GM18873 (cell line): ENCODE measurements around the gene TMEM145.
"Not testable (repeated sequence)": the region's sequence is repeated elsewhere in the genome, so short reads cannot be mapped to it uniquely, and the experiment has no call there.

ENCODE experiments used
- ATAC-seq: cut with Tn5 transposase; IDR thresholded peaks from one replicate; pipeline ENCODE4 v1.9.1; 2021; ENCODE audit warnings: mild to moderate bottlenecking, moderate library complexity, moderate number of reproducible peaks; ENCODE audit not compliant: unreplicated experiment, low FRiP score

The TMEM145 gene

GRCh38 chr19:42311657-42312056, 1.5 kb upstream of the TMEM145 start:
- no peak for ATAC-seq

GRCh38 chr19:42312370-42312769, 739 bp upstream of the TMEM145 start:
- ATAC-seq = no peak

- ATAC-seq = no peak
These were observed 989 bp downstream of the TMEM145 start for GRCh38 chr19:42313840-42314755.

- no peak for ATAC-seq
These were observed 1.9 kb downstream of the TMEM145 start for GRCh38 chr19:42315024-42315423.

GRCh38 chr19:42316223-42317211, 3.4 kb downstream of the TMEM145 start:
- ATAC-seq = no peak

- ATAC-seq = no peak
These were observed 4.4 kb downstream of the TMEM145 start for GRCh38 chr19:42317535-42317934.

GRCh38 chr19:42322305-42322704, 9.2 kb downstream of the TMEM145 start:
- no peak for ATAC-seq

- ATAC-seq = no peak
These were observed 10.4 kb downstream of the TMEM145 start for GRCh38 chr19:42323473-42323851.

GRCh38 chr19:42323852-42324654, 10.9 kb downstream of the TMEM145 start:
- ATAC-seq = no peak

- no peak for ATAC-seq
These were observed 11.7 kb downstream of the TMEM145 start for GRCh38 chr19:42324655-42325307.

GRCh38 chr19:42325308-42325895, 12.3 kb downstream of the TMEM145 start, which contains the start of gene MEGF8:
MEGF8 (plus strand) TSS chr19:42325635; CDS start chr19:42326244, 609 bp downstream.
- peak; percentile 91 for ATAC-seq

GRCh38 chr19:42325896-42326771, 13.0 kb downstream of the TMEM145 start:
- ATAC-seq = peak; percentile 1

GRCh38 chr19:42326969-42327368, 13.9 kb downstream of the TMEM145 start:
- ATAC-seq = no peak

- ATAC-seq = no peak
These were observed 14.3 kb downstream of the TMEM145 start for GRCh38 chr19:42327381-42327780.

GRCh38 chr19:42328106-42328505, 15.0 kb downstream of the TMEM145 start:
- ATAC-seq = no peak

- ATAC-seq = no peak
These were observed 15.7 kb downstream of the TMEM145 start for GRCh38 chr19:42328854-42329253.

- no peak for ATAC-seq
These were observed 17.2 kb downstream of the TMEM145 start for GRCh38 chr19:42330241-42330711.

GRCh38 chr19:42331333-42331732, 18.2 kb downstream of the TMEM145 start:
- ATAC-seq = not testable (repeated sequence)
